Stimulated activated CD4-positive, alpha-beta T cell treated with anti-CD3 and anti-CD28 coated beads, TNF-alpha, amount 100 ng/mL, for 48 hours (primary cell): ENCODE data around the gene MMP1.
"Not testable (repeated sequence)": the region's sequence is repeated elsewhere in the genome, so short reads cannot be mapped to it uniquely, and the experiment has no call there.

Experiments
- DNase-seq, 3 donors: peaks; one replicate each; pipeline ENCODE4 v3.0.0-alpha.2; 2020; ENCODE audit warnings: low read depth in 3 of 3

Gene MMP1

DNA sequence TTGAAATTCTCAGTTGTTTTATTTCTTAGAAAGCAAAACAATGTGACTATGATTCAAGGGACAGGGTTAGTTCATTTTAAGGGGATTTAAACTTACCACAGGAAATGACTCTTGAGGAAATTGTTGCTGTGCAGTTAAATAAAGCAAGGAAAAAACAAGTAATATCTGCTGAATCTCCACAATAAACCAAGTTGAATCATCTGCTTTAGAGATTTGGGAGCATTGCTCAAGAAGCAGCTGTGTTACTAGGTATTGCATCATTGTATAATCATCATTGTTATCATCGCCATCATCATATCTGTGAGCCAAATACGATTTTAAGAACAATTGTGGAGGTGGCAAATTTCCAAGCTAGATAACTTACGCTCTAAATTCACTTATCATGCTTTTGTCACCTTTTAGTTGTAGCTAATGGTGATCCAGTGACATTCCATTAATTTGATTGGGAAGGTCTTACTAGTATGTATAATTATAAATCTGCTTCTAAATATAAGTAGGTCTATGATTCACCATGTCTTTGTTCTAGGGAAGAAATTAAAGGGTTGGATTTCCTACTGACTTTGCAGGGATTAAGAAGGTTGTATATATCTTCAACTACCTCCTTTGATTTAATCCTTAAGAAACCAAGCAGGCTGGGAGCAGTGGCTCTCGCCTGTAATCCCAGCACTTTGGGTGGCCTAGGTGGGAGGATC lies 37.5 kb downstream of the MMP1 start:
- no peak for DNase-seq

DNA sequence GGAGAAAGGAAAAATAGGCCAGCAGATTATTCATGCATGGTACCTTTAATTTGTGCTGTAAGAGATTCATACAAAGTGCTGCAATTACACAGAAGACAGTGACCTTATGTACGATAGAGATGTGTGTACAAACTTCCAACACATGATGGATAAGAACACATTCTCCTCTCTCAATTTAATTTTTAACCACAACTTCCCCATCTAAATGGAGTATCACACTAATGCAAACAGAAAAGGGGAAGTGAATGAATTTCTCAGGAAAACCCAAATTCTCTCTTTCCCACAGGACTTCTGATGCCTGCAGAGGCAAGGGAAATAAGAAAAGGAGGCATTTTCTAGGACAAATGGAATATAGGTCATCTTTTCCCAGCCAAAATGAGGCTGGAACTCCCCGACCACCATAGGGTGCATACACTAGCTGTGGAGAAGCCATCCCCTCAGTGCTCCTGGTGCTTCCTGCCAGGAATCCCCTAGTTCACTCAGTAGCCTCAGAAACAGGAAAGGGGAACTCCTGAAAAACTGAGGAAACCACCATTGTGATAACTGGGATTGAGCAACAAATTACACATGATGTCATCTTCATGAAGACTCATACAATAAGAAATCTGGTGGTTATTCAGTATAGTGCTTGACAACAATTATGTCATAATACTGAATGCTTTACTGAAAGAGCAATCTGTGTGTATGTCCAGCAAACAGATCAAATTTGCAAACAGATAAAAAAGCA lies 40.0 kb downstream of the MMP1 start:
- DNase-seq = no peak

- no peak for DNase-seq
Observed at GRCh38 chr11:102753267-102753666, 44.7 kb downstream of the MMP1 start.

DNA sequence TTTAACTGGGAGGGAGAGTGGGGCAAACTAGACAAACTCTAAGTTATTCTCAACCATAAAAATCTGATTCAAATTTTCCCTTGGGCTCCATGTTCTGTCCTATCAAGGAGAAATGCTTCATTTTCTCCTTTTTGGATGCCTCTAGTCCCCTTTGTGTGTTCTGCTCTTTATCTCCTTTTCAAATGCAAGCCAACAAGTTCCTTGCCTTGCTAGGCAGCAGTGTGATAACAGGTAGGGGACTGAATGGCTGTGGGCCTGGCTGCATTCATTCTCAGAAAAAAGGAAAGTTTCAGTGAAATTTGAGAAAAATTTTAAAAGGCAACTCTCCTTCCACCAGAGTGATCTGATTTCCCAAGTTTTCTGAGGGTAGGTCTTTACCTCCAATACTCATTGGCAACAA lies 46.3 kb downstream of the MMP1 start:
- no peak for DNase-seq

- DNase-seq = no peak
Observed at GRCh38 chr11:102749101-102749722, 48.7 kb downstream of the MMP1 start.

DNA sequence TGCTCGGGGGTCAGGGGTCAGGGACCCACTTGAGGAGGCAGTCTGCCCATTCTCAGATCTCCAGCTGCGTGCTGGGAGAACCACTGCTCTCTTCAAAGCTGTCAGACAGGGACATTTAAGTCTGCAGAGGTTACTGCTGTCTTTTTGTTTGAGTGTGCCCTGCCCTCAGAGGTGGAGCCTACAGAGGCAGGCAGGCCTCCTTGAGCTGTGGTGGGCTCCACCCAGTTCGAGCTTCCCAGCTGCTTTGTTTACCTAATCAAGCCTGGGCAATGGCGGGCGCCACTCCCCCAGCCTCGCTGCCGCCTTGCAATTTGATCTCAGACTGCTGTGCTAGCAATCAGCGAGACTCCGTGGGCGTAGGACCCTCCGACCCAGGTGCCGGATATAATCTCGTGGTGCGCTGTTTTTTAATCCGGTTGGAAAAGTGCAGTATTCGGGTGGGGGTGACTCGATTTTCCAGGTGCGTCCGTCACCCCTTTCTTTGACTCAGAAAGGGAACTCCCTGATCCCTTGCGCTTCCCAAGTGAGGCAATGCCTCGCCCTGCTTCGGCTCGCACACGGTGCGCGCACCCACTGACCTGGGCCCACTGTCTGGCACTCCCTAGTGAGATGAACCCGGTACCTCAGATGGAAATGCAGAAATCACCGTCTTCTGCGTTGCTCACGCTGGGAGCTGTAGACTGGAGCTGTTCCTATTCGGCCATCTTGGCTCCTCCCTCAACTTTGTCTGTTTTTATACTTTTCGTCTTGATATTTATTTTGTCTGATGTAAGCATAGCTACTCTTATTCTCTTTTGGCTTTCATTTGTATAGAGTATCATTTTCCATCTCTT lies 51.0 kb downstream of the MMP1 start:
- DNase-seq = not testable (repeated sequence)
